Neutrophil (primary cell): ENCODE results near the gene HOXA2.

ENCODE experiments used
- H3K27ac ChIP-seq: fragments of 200-600 bp; sonication (generic); 2 replicates; pipeline ENCODE4 v1.5.1; 2016; ENCODE audit warnings: mild to moderate bottlenecking, moderate library complexity
- H3K27me3 ChIP-seq: fragments of 200-600 bp; sonication (generic); 2 replicates; pipeline ENCODE4 v1.6.0; 2016; ENCODE audit warnings: mild to moderate bottlenecking
- H3K36me3 ChIP-seq: fragments of 200-600 bp; sonication (generic); 2 replicates; pipeline ENCODE4 v1.5.1; 2017
- H3K4me1 ChIP-seq, 2 experiments: fragments of 200-600 bp in 1 of 2; sonication (generic) in 1 of 2; 1 replicate in 1 of 2; 2 replicates in 1 of 2; pipeline versions ENCODE4 v1.5.1 to v1.6.1; 2013 to 2016; ENCODE audit warnings: low read depth in 1 of 2, low read length in 1 of 2, mild to moderate bottlenecking in 1 of 2, moderate library complexity in 1 of 2; ENCODE audit not compliant: control insufficient read depth in 1 of 2, insufficient read depth in 1 of 2
- H3K4me3 ChIP-seq, 2 experiments: fragments of 200-600 bp in 1 of 2; sonication (generic) in 1 of 2; 1 replicate in 1 of 2; 2 replicates in 1 of 2; pipeline ENCODE4 v1.5.1; 2013 to 2016; ENCODE audit warnings: low read depth in 1 of 2, low read length in 1 of 2, mild to moderate bottlenecking in 1 of 2, moderate library complexity in 1 of 2
- H3K9me3 ChIP-seq: fragments of 200-600 bp; sonication (generic); 2 replicates; pipeline ENCODE4 v1.5.1; 2016
- CTCF ChIP-seq: fragments of 200-600 bp; sonication (generic); IDR thresholded peaks from 2 replicates; pipeline ENCODE4 v1.5.1; 2016; ENCODE audit warnings: antibody characterized with exemption

Gene HOXA2

GRCh38 chr7:27078616-27079233 is 23.8 kb downstream of the HOXA2 start:
- no peaks in the 10 kb centered on the region for H3K4me1 ChIP-seq
- no peak for TF ChIP-seq CTCF
- no peak overlapping the region for H3K4me3 ChIP-seq
- H3K36me3 ChIP-seq: no peaks in the 10 kb centered on the region
- peaks cover 9% of the 10 kb centered on the region for H3K27me3 ChIP-seq
- peaks cover 5% of the 10 kb centered on the region for H3K9me3 ChIP-seq
- H3K27ac ChIP-seq: no peak overlapping the region

- Histone ChIP-seq H3K4me1 (no peaks in the 10 kb centered on the region), H3K27me3 (peaks cover 9% of the 10 kb centered on the region), H3K27ac (no peak overlapping the region), H3K9me3 (peaks cover 5% of the 10 kb centered on the region), H3K4me3 (no peak overlapping the region), H3K36me3 (no peaks in the 10 kb centered on the region)
- TF ChIP-seq CTCF: no peak
These were observed 29.4 kb downstream of the HOXA2 start for GRCh38 chr7:27073076-27073475.

- no peaks in the 10 kb centered on the region for H3K4me1 ChIP-seq
- H3K36me3 ChIP-seq: no peaks in the 10 kb centered on the region
- peaks cover 5% of the 10 kb centered on the region for H3K9me3 ChIP-seq
- H3K27me3 ChIP-seq: peaks cover 9% of the 10 kb centered on the region
- no peak for TF ChIP-seq CTCF
- no peak overlapping the region for H3K4me3 ChIP-seq
- no peak overlapping the region for H3K27ac ChIP-seq
These were observed 30.7 kb downstream of the HOXA2 start for GRCh38 chr7:27071622-27072390.

- no peaks in the 10 kb centered on the region for H3K36me3 ChIP-seq
- no peak for TF ChIP-seq CTCF
- no peaks in the 10 kb centered on the region for H3K4me1 ChIP-seq
- no peaks in the 10 kb centered on the region for H3K27me3 ChIP-seq
- H3K4me3 ChIP-seq: no peak overlapping the region
- H3K9me3 ChIP-seq: no peaks in the 10 kb centered on the region
- no peak overlapping the region for H3K27ac ChIP-seq
These were observed 34.2 kb downstream of the HOXA2 start for GRCh38 chr7:27068259-27068658.

GRCh38 chr7:27066148-27066547 is 36.3 kb downstream of the HOXA2 start:
- no peaks in the 10 kb centered on the region for H3K36me3 ChIP-seq
- no peaks in the 10 kb centered on the region for H3K27me3 ChIP-seq
- H3K4me1 ChIP-seq: no peaks in the 10 kb centered on the region
- no peak for TF ChIP-seq CTCF
- no peaks in the 10 kb centered on the region for H3K9me3 ChIP-seq
- no peak overlapping the region for H3K4me3 ChIP-seq
- no peak overlapping the region for H3K27ac ChIP-seq
